HEK293 (cell line): ENCODE measurements around the gene DCAF15.

Experiments
- CTCF ChIA-PET: fragments of 350-600 bp; formaldehyde crosslinking; extraction: SDS; loops from one replicate; lab custom pipeline; 2021; ENCODE audit warnings: antibody characterized with exemption; lab: Yijun Ruan, JAX
- POLR2A ChIA-PET: fragments of 300-600 bp; formaldehyde crosslinking; extraction: SDS; loops from one replicate; lab custom pipeline; 2020; ENCODE audit warnings: antibody characterized with exemption, inconsistent platforms; lab: Yijun Ruan, JAX
- H3K27ac ChIP-seq: fragments of 200-500 bp; sonication (Bioruptor generic); 2 replicates; pipeline ENCODE4 v1.5.1; 2014; ENCODE audit warnings: low read depth, low read length, control low read depth, inconsistent platforms; ENCODE audit errors: extremely low read depth
- H3K36me3 ChIP-seq, 2 experiments: fragments of 200-500 bp in 1 of 2; sonication (Bioruptor generic) in 1 of 2; 1 replicate in 1 of 2; 2 replicates in 1 of 2; pipeline ENCODE4 v1.5.1; 2014 to 2017; ENCODE audit warnings: inconsistent platforms in 2 of 2, low read length in 2 of 2; ENCODE audit not compliant: control insufficient read depth in 2 of 2, insufficient read depth in 1 of 2
- H3K4me1 ChIP-seq: fragments of 200-500 bp; sonication (Bioruptor generic); 2 replicates; pipeline ENCODE4 v1.5.1; 2014; ENCODE audit warnings: mild to moderate bottlenecking, low read length, inconsistent platforms; ENCODE audit not compliant: control insufficient read depth, insufficient read depth
- H3K4me3 ChIP-seq: 2 replicates; pipeline ENCODE4 v1.5.1; 2011; ENCODE audit warnings: low read depth, mild to moderate bottlenecking, control low read depth, low read length, moderate library complexity
- H3K9me3 ChIP-seq: fragments of 200-500 bp; sonication (Bioruptor generic); 2 replicates; pipeline ENCODE4 v1.5.1; 2014; ENCODE audit warnings: low read depth, low read length, inconsistent platforms; ENCODE audit not compliant: control insufficient read depth, insufficient read depth
- HOXC10 ChIP-seq: sonication (generic); formaldehyde crosslinking; IDR thresholded peaks from 2 replicates; pipeline ENCODE4 v1.8.1; 2023; ENCODE audit warnings: mild to moderate bottlenecking, missing genetic modification reagents
- IKZF3 ChIP-seq: fragments of 450-650 bp; IDR thresholded peaks from 2 replicates; pipeline ENCODE4 v1.5.0; 2018; ENCODE audit warnings: missing biosample characterization, mild to moderate bottlenecking, missing genetic modification characterization, moderate library complexity
- KLF1 ChIP-seq: fragments of 450-650 bp; formaldehyde crosslinking; IDR thresholded peaks from 2 replicates; pipeline ENCODE4 v1.5.1; 2016; ENCODE audit warnings: missing biosample characterization, missing genetic modification characterization
- KLF10 ChIP-seq: fragments of 450-650 bp; IDR thresholded peaks from 2 replicates; pipeline ENCODE4 v1.5.1; 2018; ENCODE audit warnings: missing biosample characterization, mild to moderate bottlenecking, missing genetic modification characterization
- KLF8 ChIP-seq: fragments of 450-650 bp; formaldehyde crosslinking; IDR thresholded peaks from 2 replicates; pipeline ENCODE4 v1.5.1; 2016; ENCODE audit warnings: missing biosample characterization, missing genetic modification characterization
- MEIS1 ChIP-seq: sonication (generic); formaldehyde crosslinking; IDR thresholded peaks from 2 replicates; pipeline ENCODE4 v1.8.1; 2022; ENCODE audit warnings: missing genetic modification reagents, mild to moderate bottlenecking, borderline replicate concordance
- RBAK ChIP-seq: fragments of 450-650 bp; formaldehyde crosslinking; IDR thresholded peaks from 2 replicates; pipeline ENCODE4 v1.5.1; 2016; ENCODE audit warnings: missing biosample characterization, missing genetic modification characterization
- SETDB1 ChIP-seq: IDR thresholded peaks from one replicate; pipeline ENCODE4 v1.6.1; 2017; ENCODE audit warnings: mild to moderate bottlenecking, low read length, moderate library complexity, mixed read lengths; ENCODE audit not compliant: insufficient read length
- TCF7L2 ChIP-seq: IDR thresholded peaks from 2 replicates; pipeline ENCODE4 v1.6.1; 2011; ENCODE audit warnings: low read depth, mild to moderate bottlenecking, inconsistent platforms, low read length, moderate library complexity, borderline replicate concordance
- TRIM28 ChIP-seq: IDR thresholded peaks from 2 replicates; pipeline ENCODE4 v1.6.1; 2011; ENCODE audit warnings: low read length, control low read depth, borderline replicate concordance
- ZNF155 ChIP-seq: fragments of 450-650 bp; formaldehyde crosslinking; IDR thresholded peaks from 2 replicates; pipeline ENCODE4 v1.5.1; 2016; ENCODE audit warnings: missing biosample characterization, missing genetic modification characterization
- ZNF175 ChIP-seq: fragments of 450-650 bp; formaldehyde crosslinking; IDR thresholded peaks from 2 replicates; pipeline ENCODE4 v1.5.1; 2016; ENCODE audit warnings: missing biosample characterization, missing genetic modification characterization
- ZNF2 ChIP-seq: fragments of 450-650 bp; formaldehyde crosslinking; IDR thresholded peaks from 2 replicates; pipeline ENCODE4 v1.5.1; 2016; ENCODE audit warnings: missing biosample characterization, missing genetic modification characterization
- ZNF221 ChIP-seq: fragments of 450-650 bp; formaldehyde crosslinking; IDR thresholded peaks from 2 replicates; pipeline ENCODE4 v1.5.1; 2017; ENCODE audit warnings: missing biosample characterization, missing genetic modification characterization, borderline replicate concordance
- ZNF274 ChIP-seq, 2 experiments: fragments of 200-500 bp in 1 of 2; fragments of 450-650 bp in 1 of 2; sonication (Bioruptor generic) in 1 of 2; formaldehyde crosslinking in 1 of 2; IDR thresholded peaks; 2 replicates each; pipeline versions ENCODE4 v1.5.1 to v1.6.1; 2014 to 2016; ENCODE audit warnings: borderline replicate concordance in 1 of 2, inconsistent platforms in 1 of 2, low read length in 1 of 2, missing biosample characterization in 1 of 2, missing genetic modification characterization in 1 of 2
- ZNF423 ChIP-seq: fragments of 450-650 bp; formaldehyde crosslinking; IDR thresholded peaks from 2 replicates; pipeline ENCODE4 v1.5.1; 2016; ENCODE audit warnings: missing biosample characterization, missing genetic modification characterization
- ZNF449 ChIP-seq: fragments of 450-650 bp; formaldehyde crosslinking; IDR thresholded peaks from 2 replicates; pipeline ENCODE4 v1.5.1; 2017; ENCODE audit warnings: missing biosample characterization, mild to moderate bottlenecking, missing genetic modification characterization, moderate library complexity
- ZNF549 ChIP-seq: fragments of 450-650 bp; IDR thresholded peaks from 2 replicates; pipeline ENCODE4 v1.5.1; 2018; ENCODE audit warnings: missing biosample characterization, missing genetic modification characterization, mild to moderate bottlenecking, inconsistent platforms, moderate library complexity
- ZNF830 ChIP-seq: fragments of 450-650 bp; IDR thresholded peaks from 2 replicates; pipeline ENCODE4 v1.5.0; 2018; ENCODE audit warnings: missing biosample characterization, missing genetic modification characterization, low read depth, mild to moderate bottlenecking, moderate library complexity
- ZXDB ChIP-seq: fragments of 450-650 bp; formaldehyde crosslinking; IDR thresholded peaks from 2 replicates; pipeline ENCODE4 v1.5.1; 2016; ENCODE audit warnings: missing biosample characterization, missing genetic modification characterization
- TF ChIP-seq, protein P1 (sequence below): fragments of 450-650 bp; formaldehyde crosslinking; IDR thresholded peaks from 2 replicates; pipeline ENCODE4 v1.5.1; 2016; ENCODE audit warnings: missing biosample characterization, missing genetic modification characterization
- TF ChIP-seq, protein P2 (sequence below): fragments of 450-650 bp; formaldehyde crosslinking; IDR thresholded peaks from 2 replicates; pipeline ENCODE4 v1.5.1; 2016; ENCODE audit warnings: missing biosample characterization, missing genetic modification characterization

Gene DCAF15

DNA sequence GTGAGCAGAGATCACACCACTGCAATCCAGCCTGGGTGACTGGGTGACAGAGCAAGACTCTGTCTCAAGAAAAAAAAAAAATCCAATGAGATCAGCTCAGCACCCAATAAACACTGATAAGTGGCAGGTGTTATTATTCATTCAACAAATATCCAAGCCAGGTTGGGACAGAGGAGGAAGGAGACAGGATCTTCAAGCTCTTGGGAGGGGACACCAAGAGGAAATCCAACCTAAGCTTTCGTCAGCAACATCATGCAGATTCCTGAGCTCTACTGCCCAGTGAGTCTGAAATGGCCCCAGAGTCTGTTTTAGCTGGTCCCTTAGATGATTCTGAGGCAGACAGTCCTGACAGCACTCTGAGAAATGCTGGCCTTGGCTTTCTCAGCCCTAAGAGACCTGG, 46.1 kb downstream of the DCAF15 start:
- Histone ChIP-seq H3K4me3 (no peak overlapping the region), H3K36me3 (peaks cover 0 to 20% of the 10 kb centered on the region in 2 experiments; a peak in 2 of 3 replicates), H3K27ac (no peak overlapping the region), H3K9me3 (no peaks in the 10 kb centered on the region), H3K4me1 (no peaks in the 10 kb centered on the region)
- TF ChIP-seq ZNF175: no peak
- TF ChIP-seq, protein P1, sequence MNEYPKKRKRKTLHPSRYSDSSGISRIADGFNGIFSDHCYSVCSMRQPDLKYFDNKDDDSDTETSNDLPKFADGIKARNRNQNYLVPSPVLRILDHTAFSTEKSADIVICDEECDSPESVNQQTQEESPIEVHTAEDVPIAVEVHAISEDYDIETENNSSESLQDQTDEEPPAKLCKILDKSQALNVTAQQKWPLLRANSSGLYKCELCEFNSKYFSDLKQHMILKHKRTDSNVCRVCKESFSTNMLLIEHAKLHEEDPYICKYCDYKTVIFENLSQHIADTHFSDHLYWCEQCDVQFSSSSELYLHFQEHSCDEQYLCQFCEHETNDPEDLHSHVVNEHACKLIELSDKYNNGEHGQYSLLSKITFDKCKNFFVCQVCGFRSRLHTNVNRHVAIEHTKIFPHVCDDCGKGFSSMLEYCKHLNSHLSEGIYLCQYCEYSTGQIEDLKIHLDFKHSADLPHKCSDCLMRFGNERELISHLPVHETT (tag by site-specific recombination): no peak
- no peak for TF ChIP-seq ZNF274 (IDR thresholded peaks at IDR 0.05; ENCODE audit: low read length)
- no peak for TF ChIP-seq ZNF274 (tag by site-specific recombination; IDR thresholded peaks at IDR 0.05; ENCODE audit: borderline replicate concordance)
- no peak for TF ChIP-seq HOXC10 (CRISPR knock-in tag)
- TF ChIP-seq KLF10 (tag by site-specific recombination): no peak
- ChIA-PET POLR2A (no interaction called here), CTCF (interaction anchor here (0.8 to 1.6 kb wide), 2 partner anchors 23 to 33 kb away, joined by 3 to 4 read pairs; partner anchors contain the start of gene IL27RA)

- no peaks in the 10 kb centered on the region for H3K9me3 ChIP-seq
- POLR2A ChIA-PET: no interaction called here
- no peak for TF ChIP-seq IKZF3 (tag by site-specific recombination)
- TF ChIP-seq SETDB1: peak; percentile 72
- TF ChIP-seq TRIM28: peak; percentile 13; the same call in 1 of the 2 replicates
- no peaks in the 10 kb centered on the region for H3K4me1 ChIP-seq
- peaks cover 0 to 20% of the 10 kb centered on the region in 2 experiments; a peak in 2 of 3 replicates for H3K36me3 ChIP-seq
- CTCF ChIA-PET: interaction anchor here (0.6 to 1.6 kb wide), 5 partner anchors 22 to 570 kb away, joined by 3 to 5 read pairs (median 4); partner anchors contain the start of gene IL27RA
- no peak overlapping the region for H3K4me3 ChIP-seq
- H3K27ac ChIP-seq: no peak overlapping the region
Observed at GRCh38 chr19:13999085-13999484, 46.8 kb downstream of the DCAF15 start.

GRCh38 chr19:14000691-14001375, 48.5 kb downstream of the DCAF15 start:
- peaks cover 0 to 20% of the 10 kb centered on the region in 2 experiments; a peak in 2 of 3 replicates for H3K36me3 ChIP-seq
- TF ChIP-seq KLF8 (tag by site-specific recombination): no peak
- no peak for TF ChIP-seq RBAK
- no peak for TF ChIP-seq ZNF549 (tag by site-specific recombination)
- TF ChIP-seq MEIS1 (CRISPR knock-in tag): no peak
- no peak for TF ChIP-seq ZNF155 (tag by site-specific recombination)
- CTCF ChIA-PET: interaction anchor here (0.6 kb wide), 1 partner anchor 27 kb away, joined by 5 read pairs; no protein-coding TSS in a partner anchor

GRCh38 chr19:14002571-14003250, 50.4 kb downstream of the DCAF15 start:
- H3K36me3 ChIP-seq: peaks cover 0 to 12% of the 10 kb centered on the region in 2 experiments; a peak in 2 of 3 replicates
- ChIA-PET CTCF (interaction anchor here (0.6 kb wide), 1 partner anchor 393 kb away, joined by 3 read pairs; no protein-coding TSS in a partner anchor), POLR2A (interaction anchor here (0.6 to 0.7 kb wide), 2 partner anchors 32 to 99 kb away, joined by 3 to 10 read pairs; no protein-coding TSS in a partner anchor)
- H3K27ac ChIP-seq: no peak overlapping the region
- H3K4me1 ChIP-seq: no peaks in the 10 kb centered on the region
- H3K4me3 ChIP-seq: no peak overlapping the region
- no peaks in the 10 kb centered on the region for H3K9me3 ChIP-seq
- 0 out of 2 replicates have a peak, but pooled peaks have one; percentile 35 for TF ChIP-seq KLF1
- no peak for TF ChIP-seq ZXDB (tag by site-specific recombination)
- no peak for TF ChIP-seq ZNF221 (tag by site-specific recombination)
- TF ChIP-seq ZNF2: peak; percentile 19; the same call in 1 of the 2 replicates
- no peak for TF ChIP-seq ZNF830 (tag by site-specific recombination)
- 0 out of 2 replicates have a peak, but pooled peaks have one; percentile 28 for TF ChIP-seq ZNF449 (tag by site-specific recombination)
- no peak for TF ChIP-seq ZNF423
- TF ChIP-seq, protein P2, sequence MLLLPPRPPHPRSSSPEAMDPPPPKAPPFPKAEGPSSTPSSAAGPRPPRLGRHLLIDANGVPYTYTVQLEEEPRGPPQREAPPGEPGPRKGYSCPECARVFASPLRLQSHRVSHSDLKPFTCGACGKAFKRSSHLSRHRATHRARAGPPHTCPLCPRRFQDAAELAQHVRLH (tag by site-specific recombination): no peak
- no peak for TF ChIP-seq TCF7L2

More at GRCh38 chr19:14000691-14001375, 48.5 kb downstream of the DCAF15 start:
- H3K9me3 ChIP-seq: no peaks in the 10 kb centered on the region
- POLR2A ChIA-PET: no interaction called here
- H3K4me1 ChIP-seq: no peaks in the 10 kb centered on the region
- no peak overlapping the region for H3K4me3 ChIP-seq
- H3K27ac ChIP-seq: no peak overlapping the region
